ENCODE measurements around the gene RAB44.

RAB44 gene

GRCh38 chr6:36662380-36662779, 35.2 kb upstream of the RAB44 start:
- DNase-seq = no peak
- peaks cover 6% of the 10 kb centered on the region for H3K4me1 ChIP-seq
- no peaks in the 10 kb centered on the region for H3K27me3 ChIP-seq
- H3K4me3 ChIP-seq (ENCODE audit: low read depth, low read length) = no peak overlapping the region
- TF ChIP-seq CTCF (IDR thresholded peaks at IDR 0.05; ENCODE audit: low read depth, low read length) = no peak
- H3K9me3 ChIP-seq = no peaks in the 10 kb centered on the region
- no peaks in the 10 kb centered on the region for H3K36me3 ChIP-seq

DNA sequence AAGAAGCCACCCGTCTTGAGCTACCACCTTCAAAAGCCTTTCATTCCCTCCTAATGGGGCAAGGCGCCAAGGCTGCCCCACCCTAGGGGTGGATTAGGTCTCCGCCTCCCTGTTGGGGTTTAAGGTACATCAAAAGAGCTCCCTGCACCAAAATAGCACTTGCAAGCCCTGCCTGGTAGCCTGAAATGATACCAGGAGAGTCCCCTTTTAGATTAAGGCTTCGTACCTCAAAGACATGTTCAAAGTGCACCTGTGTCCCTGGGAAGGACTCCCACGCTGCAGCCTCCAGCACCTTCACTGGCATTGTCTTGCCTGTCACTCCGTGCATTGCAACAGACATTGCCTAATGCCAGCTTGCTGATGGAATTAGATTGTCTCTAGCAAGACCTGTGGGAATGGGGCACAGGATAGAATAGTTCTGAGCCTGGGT, 34.8 kb upstream of the RAB44 start:
- TF ChIP-seq CTCF (IDR thresholded peaks at IDR 0.05; ENCODE audit: low read depth, low read length) = no peak

GRCh38 chr6:36663504-36664446, 33.9 kb upstream of the RAB44 start:
- Histone ChIP-seq H3K4me1 (peaks cover 8% of the 10 kb centered on the region), H3K27me3 (no peaks in the 10 kb centered on the region), H3K9me3 (no peaks in the 10 kb centered on the region), H3K4me3 (ENCODE audit: low read depth, low read length) (no peak overlapping the region), H3K36me3 (no peaks in the 10 kb centered on the region)
- no peak for TF ChIP-seq CTCF (IDR thresholded peaks at IDR 0.05; ENCODE audit: low read depth, low read length)
- no peak for DNase-seq

More for the DNA sequence above, 34.8 kb upstream of the RAB44 start:
- Histone ChIP-seq H3K4me1 (peaks cover 8% of the 10 kb centered on the region), H3K36me3 (no peaks in the 10 kb centered on the region), H3K27me3 (no peaks in the 10 kb centered on the region), H3K4me3 (ENCODE audit: low read depth, low read length) (no peak overlapping the region), H3K9me3 (no peaks in the 10 kb centered on the region)
- no peak for DNase-seq

DNA sequence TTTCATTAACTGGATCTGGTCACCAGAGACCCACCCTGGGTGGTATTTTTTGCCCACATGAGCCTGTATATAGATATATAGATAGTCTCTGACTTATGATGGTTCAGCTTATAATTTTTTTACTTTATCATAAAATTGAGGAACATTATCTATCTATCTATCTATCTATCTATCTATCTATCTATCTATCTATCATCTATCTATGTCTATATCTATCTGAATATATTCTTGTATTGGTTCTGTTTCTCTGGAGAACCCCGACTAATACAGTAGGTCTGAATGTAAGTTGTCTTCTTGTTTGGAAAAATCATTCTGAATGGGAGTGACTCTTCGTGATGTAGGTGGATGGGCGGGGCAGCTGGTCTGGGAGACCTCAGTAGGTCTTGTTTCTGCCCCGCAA, 32.4 kb upstream of the RAB44 start:
- H3K27me3 ChIP-seq = no peaks in the 10 kb centered on the region
- H3K9me3 ChIP-seq = no peaks in the 10 kb centered on the region
- H3K4me3 ChIP-seq (ENCODE audit: low read depth, low read length) = no peak overlapping the region
- H3K4me1 ChIP-seq = peaks cover 8% of the 10 kb centered on the region
- DNase-seq = no peak
- TF ChIP-seq CTCF (IDR thresholded peaks at IDR 0.05; ENCODE audit: low read depth, low read length) = no peak
- H3K36me3 ChIP-seq = no peaks in the 10 kb centered on the region

GRCh38 chr6:36666287-36666686, 31.3 kb upstream of the RAB44 start:
- TF ChIP-seq CTCF (IDR thresholded peaks at IDR 0.05; ENCODE audit: low read depth, low read length) = no peak
- Histone ChIP-seq H3K4me3 (ENCODE audit: low read depth, low read length) (no peak overlapping the region), H3K4me1 (peaks cover 8% of the 10 kb centered on the region), H3K36me3 (no peaks in the 10 kb centered on the region), H3K27me3 (no peaks in the 10 kb centered on the region), H3K9me3 (no peaks in the 10 kb centered on the region)
- no peak for DNase-seq
